Astrocyte of the spinal cord (primary cell): Measurements from ENCODE around the gene RNF150.
A peak's percentile ranks its signal among the peaks of the same experiment; 100 is the strongest.

Experiments used
- DNase-seq: peaks from one replicate; pipeline ENCODE4 v3.0.0; 2011; ENCODE audit warnings: low read depth, low spot score
- H3K4me3 ChIP-seq: 2 replicates; pipeline ENCODE4 v1.5.1; 2011; ENCODE audit warnings: low read depth, mild to moderate bottlenecking, low read length, moderate library complexity
- CTCF ChIP-seq: IDR thresholded peaks from 2 replicates; pipeline ENCODE4 v1.5.1; 2012; ENCODE audit warnings: low read depth, mild to moderate bottlenecking, low read length, inconsistent platforms
- in situ Hi-C: cut with HindIII; loops from 2 replicates; pipeline ENCODE4 v1.10.0; 2017; ENCODE audit warnings: low sequenced_read_pairs

Gene RNF150

GRCh38 chr4:140844061-140844460 lies 289.2 kb downstream of the RNF150 start:
- no peak for TF ChIP-seq CTCF
- DNase-seq: no peak
- no peak overlapping the region for H3K4me3 ChIP-seq
- in situ Hi-C loops: no loop called here

- TF ChIP-seq CTCF: no peak
- DNase-seq: no peak
- H3K4me3 ChIP-seq: no peak overlapping the region
- in situ Hi-C loops: no loop called here
Observed at GRCh38 chr4:140841186-140841585, 292.1 kb downstream of the RNF150 start.

GRCh38 chr4:140839888-140840790 lies 293.1 kb downstream of the RNF150 start:
- TF ChIP-seq CTCF: no peak
- in situ Hi-C loops: no loop called here
- DNase-seq: peak; percentile 19

GRCh38 chr4:140839406-140839805 lies 293.9 kb downstream of the RNF150 start:
- no peak for TF ChIP-seq CTCF
- in situ Hi-C loops: no loop called here
- no peak for DNase-seq

More at GRCh38 chr4:140839888-140840790, 293.1 kb downstream of the RNF150 start:
- no peak overlapping the region for H3K4me3 ChIP-seq

GRCh38 chr4:140837736-140838135 lies 295.5 kb downstream of the RNF150 start:
- TF ChIP-seq CTCF: no peak
- H3K4me3 ChIP-seq: no peak overlapping the region
- DNase-seq: no peak
- in situ Hi-C loops: no loop called here

More at GRCh38 chr4:140839406-140839805, 293.9 kb downstream of the RNF150 start:
- no peak overlapping the region for H3K4me3 ChIP-seq

- H3K4me3 ChIP-seq: no peak overlapping the region
- TF ChIP-seq CTCF: no peak
- DNase-seq: no peak
- in situ Hi-C loops: no loop called here
Observed at GRCh38 chr4:140834839-140835495, 298.3 kb downstream of the RNF150 start.
